Stimulated activated naive CD8-positive, alpha-beta T cell treated with anti-CD3 and anti-CD28 coated beads, Interleukin-15, Interleukin-2, amounts not matched to agents 100 ng/mL and 50 ng/mL, for 24 hours (primary cell): Measurements from ENCODE around the gene DIPK1B.

ENCODE experiments used
- H3K27ac Mint-ChIP-seq: one replicate; pipeline ENCODE4 v1.8.0; 2021; ENCODE audit warnings: mild to moderate bottlenecking, mixed read lengths
- H3K27me3 Mint-ChIP-seq: one replicate; pipeline ENCODE4 v1.8.0; 2021; ENCODE audit warnings: mixed read lengths
- H3K36me3 Mint-ChIP-seq: one replicate; pipeline ENCODE4 v1.8.0; 2021; ENCODE audit warnings: low read depth, mixed read lengths
- H3K4me1 Mint-ChIP-seq: one replicate; pipeline ENCODE4 v1.8.0; 2021; ENCODE audit warnings: low read depth, mixed read lengths
- H3K4me3 Mint-ChIP-seq: one replicate; pipeline ENCODE4 v1.8.0; 2021; ENCODE audit warnings: mild to moderate bottlenecking, mixed read lengths
- H3K9me3 Mint-ChIP-seq: one replicate; pipeline ENCODE4 v1.8.0; 2021; ENCODE audit warnings: mixed read lengths

DIPK1B gene

GRCh38 chr9:136740069-136740468 is 27.7 kb downstream of the DIPK1B start:
- Mint-ChIP-seq H3K4me1 (peaks cover 26% of the 10 kb centered on the region), H3K9me3 (no peaks in the 10 kb centered on the region), H3K36me3 (no peaks in the 10 kb centered on the region), H3K27ac (no peak overlapping the region), H3K4me3 (peak overlapping the region; percentile 13), H3K27me3 (no peaks in the 10 kb centered on the region)

GRCh38 chr9:136740491-136740890 is 28.1 kb downstream of the DIPK1B start:
- Mint-ChIP-seq H3K36me3 (no peaks in the 10 kb centered on the region), H3K4me1 (peaks cover 26% of the 10 kb centered on the region), H3K4me3 (peak overlapping the region; percentile 13), H3K9me3 (no peaks in the 10 kb centered on the region), H3K27ac (no peak overlapping the region), H3K27me3 (no peaks in the 10 kb centered on the region)

- peaks cover 26% of the 10 kb centered on the region for H3K4me1 Mint-ChIP-seq
- peak overlapping the region; percentile 67 for H3K4me3 Mint-ChIP-seq
- H3K27ac Mint-ChIP-seq: peak overlapping the region; percentile 55
- H3K9me3 Mint-ChIP-seq: no peaks in the 10 kb centered on the region
- no peaks in the 10 kb centered on the region for H3K27me3 Mint-ChIP-seq
- H3K36me3 Mint-ChIP-seq: no peaks in the 10 kb centered on the region
Measured at GRCh38 chr9:136740971-136741882, 28.9 kb downstream of the DIPK1B start.

- Mint-ChIP-seq H3K27me3 (no peaks in the 10 kb centered on the region), H3K27ac (peak overlapping the region; percentile 55), H3K9me3 (no peaks in the 10 kb centered on the region), H3K36me3 (no peaks in the 10 kb centered on the region), H3K4me1 (peaks cover 26% of the 10 kb centered on the region), H3K4me3 (peak overlapping the region; percentile 67)
Measured at GRCh38 chr9:136741883-136742571, 29.7 kb downstream of the DIPK1B start.

- H3K9me3 Mint-ChIP-seq: no peaks in the 10 kb centered on the region
Measured at GRCh38 chr9:136742591-136743391, 30.4 kb downstream of the DIPK1B start, which contains the start of gene LCN10. Gene LCN10, minus strand, starts transcription at chr9:136742940. Its CDS starts 37 bp downstream, at chr9:136742903.

GRCh38 chr9:136743639-136744211 is 31.4 kb downstream of the DIPK1B start:
- peaks cover 25% of the 10 kb centered on the region for H3K4me1 Mint-ChIP-seq
- no peak overlapping the region for H3K27ac Mint-ChIP-seq
- no peaks in the 10 kb centered on the region for H3K27me3 Mint-ChIP-seq

More at GRCh38 chr9:136742591-136743391, 30.4 kb downstream of the DIPK1B start, which contains the start of gene LCN10:
- no peaks in the 10 kb centered on the region for H3K36me3 Mint-ChIP-seq
- H3K4me3 Mint-ChIP-seq: peak within 1 kb of the TSS; percentile 67
- H3K4me1 Mint-ChIP-seq: peaks cover 26% of the 10 kb centered on the region
- H3K27me3 Mint-ChIP-seq: no peaks in the 10 kb centered on the region
- H3K27ac Mint-ChIP-seq: no peak within 1 kb of the TSS

GRCh38 chr9:136744773-136745172 is 32.4 kb downstream of the DIPK1B start:
- peaks cover 28% of the 10 kb centered on the region for H3K4me1 Mint-ChIP-seq
- H3K27ac Mint-ChIP-seq: no peak overlapping the region
- H3K36me3 Mint-ChIP-seq: no peaks in the 10 kb centered on the region
- H3K9me3 Mint-ChIP-seq: no peaks in the 10 kb centered on the region
- H3K27me3 Mint-ChIP-seq: no peaks in the 10 kb centered on the region
- H3K4me3 Mint-ChIP-seq: no peak overlapping the region

More at GRCh38 chr9:136743639-136744211, 31.4 kb downstream of the DIPK1B start:
- no peaks in the 10 kb centered on the region for H3K36me3 Mint-ChIP-seq
- no peaks in the 10 kb centered on the region for H3K9me3 Mint-ChIP-seq
- no peak overlapping the region for H3K4me3 Mint-ChIP-seq

- H3K27ac Mint-ChIP-seq: no peak overlapping the region
- H3K9me3 Mint-ChIP-seq: no peaks in the 10 kb centered on the region
- no peaks in the 10 kb centered on the region for H3K36me3 Mint-ChIP-seq
- H3K4me1 Mint-ChIP-seq: peaks cover 33% of the 10 kb centered on the region
- H3K4me3 Mint-ChIP-seq: no peak overlapping the region
- no peaks in the 10 kb centered on the region for H3K27me3 Mint-ChIP-seq
Measured at GRCh38 chr9:136745389-136746154, 33.2 kb downstream of the DIPK1B start.

GRCh38 chr9:136746155-136746490 is 33.8 kb downstream of the DIPK1B start:
- H3K27ac Mint-ChIP-seq: no peak overlapping the region
- no peaks in the 10 kb centered on the region for H3K27me3 Mint-ChIP-seq
- no peaks in the 10 kb centered on the region for H3K9me3 Mint-ChIP-seq
- H3K4me1 Mint-ChIP-seq: peaks cover 30% of the 10 kb centered on the region
- no peak overlapping the region for H3K4me3 Mint-ChIP-seq
- no peaks in the 10 kb centered on the region for H3K36me3 Mint-ChIP-seq

GRCh38 chr9:136746621-136747020 is 34.2 kb downstream of the DIPK1B start:
- H3K4me3 Mint-ChIP-seq: no peak overlapping the region
- peaks cover 26% of the 10 kb centered on the region for H3K4me1 Mint-ChIP-seq
- H3K27ac Mint-ChIP-seq: no peak overlapping the region
- peaks cover 2% of the 10 kb centered on the region for H3K27me3 Mint-ChIP-seq
- H3K36me3 Mint-ChIP-seq: peaks cover 4% of the 10 kb centered on the region
- peaks cover 3% of the 10 kb centered on the region for H3K9me3 Mint-ChIP-seq

- Mint-ChIP-seq H3K4me3 (no peak overlapping the region), H3K9me3 (peaks cover 9% of the 10 kb centered on the region), H3K4me1 (peaks cover 22% of the 10 kb centered on the region), H3K27me3 (peaks cover 8% of the 10 kb centered on the region), H3K36me3 (peaks cover 9% of the 10 kb centered on the region), H3K27ac (no peak overlapping the region)
Measured at GRCh38 chr9:136747161-136748060, 35.0 kb downstream of the DIPK1B start.

GRCh38 chr9:136748201-136748600 is 35.8 kb downstream of the DIPK1B start, which contains the start of gene LCN6:
Gene LCN6, minus strand, starts transcription at chr9:136748525. Its CDS starts 42 bp downstream, at chr9:136748483.
- peaks cover 22% of the 10 kb centered on the region for H3K4me1 Mint-ChIP-seq
- peaks cover 12% of the 10 kb centered on the region for H3K27me3 Mint-ChIP-seq
- H3K36me3 Mint-ChIP-seq: peaks cover 11% of the 10 kb centered on the region
- peaks cover 15% of the 10 kb centered on the region for H3K9me3 Mint-ChIP-seq
- no peak within 1 kb of the TSS for H3K4me3 Mint-ChIP-seq
- no peak within 1 kb of the TSS for H3K27ac Mint-ChIP-seq
